MCF 10A (cell line): ENCODE measurements around the gene EXD3. TPM values are rescaled to one million over a fixed set of nuclear protein-coding genes. Genes with fewer than 3 reads are reported as not detected.

Experiments used
- BruUV-seq: library from RNA; stranded (reverse); fragments of 400-500 nt; replicated peaks from 2 replicates; lab custom pipeline; 2021; lab: Mats Ljungman, UMichigan
- CTCF ChIA-PET: fragments of 300-600 bp; sonication (Branson Sonifier 250); formaldehyde crosslinking; extraction: SDS; loops from one replicate; lab custom pipeline; 2021; ENCODE audit warnings: antibody characterized with exemption, inconsistent platforms; lab: Yijun Ruan, JAX
- POLR2A ChIA-PET: fragments of 300-600, 350-650 bp; sonication (Branson Sonifier 250); formaldehyde crosslinking; extraction: SDS; loops from one replicate; lab custom pipeline; 2020; ENCODE audit warnings: antibody characterized with exemption, inconsistent platforms; lab: Yijun Ruan, JAX
- DNase-seq: peaks from one replicate; pipeline ENCODE4 v3.0.0-alpha.2; 2018; ENCODE audit not compliant: unreplicated experiment
- H3K27ac Mint-ChIP-seq: one replicate; pipeline ENCODE4 v1.8.0; 2022; ENCODE audit warnings: mild to moderate bottlenecking, low read depth, mixed read lengths; ENCODE audit not compliant: unreplicated experiment
- H3K27me3 Mint-ChIP-seq: one replicate; pipeline ENCODE4 v1.8.0; 2022; ENCODE audit warnings: mixed read lengths; ENCODE audit not compliant: insufficient read depth, unreplicated experiment
- H3K36me3 Mint-ChIP-seq: one replicate; pipeline ENCODE4 v1.8.0; 2022; ENCODE audit warnings: mild to moderate bottlenecking, moderate library complexity, mixed read lengths; ENCODE audit not compliant: insufficient read depth, unreplicated experiment
- H3K4me1 Mint-ChIP-seq: one replicate; pipeline ENCODE4 v1.8.0; 2022; ENCODE audit warnings: mixed read lengths; ENCODE audit not compliant: insufficient read depth, unreplicated experiment
- H3K4me3 Mint-ChIP-seq: one replicate; pipeline ENCODE4 v1.8.0; 2022; ENCODE audit warnings: mild to moderate bottlenecking, moderate library complexity, mixed read lengths; ENCODE audit not compliant: unreplicated experiment
- H3K9me3 Mint-ChIP-seq: one replicate; pipeline ENCODE4 v1.8.0; 2022; ENCODE audit warnings: mixed read lengths; ENCODE audit not compliant: unreplicated experiment
- CTCF ChIP-seq: fragments of 200-600 bp; IDR thresholded peaks from one replicate; pipeline ENCODE4 v1.8.0; 2022; ENCODE audit warnings: antibody characterized with exemption, mild to moderate bottlenecking; ENCODE audit not compliant: unreplicated experiment
- intact Hi-C: fragments of 100-400 bp; cut with micrococcal nuclease; formaldehyde crosslinking; loops from 2 replicates; pipeline ENCODE4 v1.14.1; 2022
- total RNA-seq: library from RNA; stranded (reverse); gene quantifications from 2 replicates; pipeline ENCODE4 v1.2.3, GENCODE V29; 2022

Gene EXD3
- total RNA-seq, 1 experiment from 2014 or later: 17.1 TPM

GRCh38 chr9:137393176-137394150 lies 29.5 kb downstream of the EXD3 start:
- no peak overlapping the region for H3K4me3 Mint-ChIP-seq
- H3K27ac Mint-ChIP-seq: no peak overlapping the region
- intact Hi-C loops: no loop called here
- no peaks in the 10 kb centered on the region for H3K9me3 Mint-ChIP-seq
- DNase-seq: no peak
- no peaks in the 10 kb centered on the region for H3K27me3 Mint-ChIP-seq
- CTCF ChIA-PET: no interaction called here
- BruUV-seq: no TSS peak
- no peak for TF ChIP-seq CTCF
- POLR2A ChIA-PET: no interaction called here
- H3K36me3 Mint-ChIP-seq: peaks cover 38% of the 10 kb centered on the region
- H3K4me1 Mint-ChIP-seq: peaks cover 5% of the 10 kb centered on the region

- Mint-ChIP-seq H3K9me3 (no peaks in the 10 kb centered on the region), H3K4me3 (no peak overlapping the region), H3K27me3 (no peaks in the 10 kb centered on the region), H3K27ac (no peak overlapping the region), H3K36me3 (peaks cover 38% of the 10 kb centered on the region), H3K4me1 (no peaks in the 10 kb centered on the region)
- DNase-seq: no peak
- no peak for TF ChIP-seq CTCF
- POLR2A ChIA-PET: interaction anchor here (0.7 kb wide), 1 partner anchor 97 kb away, joined by 3 read pairs; no protein-coding TSS in a partner anchor
- intact Hi-C loops: no loop called here
- CTCF ChIA-PET: interaction anchor here (0.6 kb wide), 2 partner anchors 21 to 114 kb away, joined by 3 read pairs; no protein-coding TSS in a partner anchor
- no TSS peak for BruUV-seq
Observed at GRCh38 chr9:137392232-137393007, 30.5 kb downstream of the EXD3 start.

GRCh38 chr9:137391411-137391754 lies 31.6 kb downstream of the EXD3 start:
- BruUV-seq: no TSS peak

More at GRCh38 chr9:137391411-137391754, 31.6 kb downstream of the EXD3 start:
- Mint-ChIP-seq H3K27me3 (no peaks in the 10 kb centered on the region), H3K36me3 (peaks cover 37% of the 10 kb centered on the region), H3K27ac (no peak overlapping the region), H3K9me3 (no peaks in the 10 kb centered on the region), H3K4me1 (no peaks in the 10 kb centered on the region), H3K4me3 (no peak overlapping the region)
- ChIA-PET CTCF (interaction anchor here (0.6 kb wide), 1 partner anchor 115 kb away, joined by 3 read pairs; no protein-coding TSS in a partner anchor), POLR2A (no interaction called here)
- TF ChIP-seq CTCF: no peak
- intact Hi-C loops: no loop called here
- DNase-seq: no peak
